Suprapubic skin (tissue), 3 donors: ENCODE measurements around the gene KIAA1328.

Experiments used
- EP300 ChIP-seq: sonication (generic); formaldehyde crosslinking; IDR thresholded peaks from one replicate; pipeline ENCODE4 v1.6.1; 2017; ENCODE audit warnings: antibody characterized with exemption
- POLR2A ChIP-seq, 2 donors: fragments of 450-650 bp; IDR thresholded peaks; one replicate each; pipeline ENCODE4 v1.6.1; 2017; ENCODE audit warnings: antibody characterized with exemption in 2 of 2, mild to moderate bottlenecking in 2 of 2, moderate library complexity in 2 of 2
- TF ChIP-seq, protein P1 (sequence below), 2 donors: fragments of 200-600 bp in 1 of 2; fragments of 450-650 bp in 1 of 2; sonication (generic) in 1 of 2; IDR thresholded peaks; one replicate each; pipeline ENCODE4 v1.5.1; 2016 to 2019; ENCODE audit warnings: antibody characterized with exemption in 2 of 2, mild to moderate bottlenecking in 1 of 2, moderate library complexity in 1 of 2

DNA sequence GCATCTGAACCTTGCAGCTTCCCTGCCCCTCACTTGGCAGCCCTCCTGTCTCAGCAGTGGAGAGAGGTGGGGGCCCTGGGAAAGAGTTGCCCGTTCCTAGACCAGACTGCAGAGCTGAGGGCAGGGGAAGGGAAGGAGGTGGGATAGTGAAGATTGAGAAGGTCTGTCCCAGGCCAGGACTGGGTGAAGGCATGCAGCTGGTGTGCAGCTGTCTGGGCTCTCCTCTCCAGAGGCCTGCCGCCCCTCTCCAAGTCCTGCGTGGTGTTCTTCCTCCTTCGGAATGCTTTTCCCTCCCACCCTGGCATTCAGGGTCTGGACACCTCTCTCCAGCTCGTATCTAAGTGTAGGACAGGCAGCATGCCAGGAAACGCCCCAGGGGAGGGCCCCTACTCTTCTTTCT is 413.2 kb downstream of the KIAA1328 start:
- TF ChIP-seq, protein P1, sequence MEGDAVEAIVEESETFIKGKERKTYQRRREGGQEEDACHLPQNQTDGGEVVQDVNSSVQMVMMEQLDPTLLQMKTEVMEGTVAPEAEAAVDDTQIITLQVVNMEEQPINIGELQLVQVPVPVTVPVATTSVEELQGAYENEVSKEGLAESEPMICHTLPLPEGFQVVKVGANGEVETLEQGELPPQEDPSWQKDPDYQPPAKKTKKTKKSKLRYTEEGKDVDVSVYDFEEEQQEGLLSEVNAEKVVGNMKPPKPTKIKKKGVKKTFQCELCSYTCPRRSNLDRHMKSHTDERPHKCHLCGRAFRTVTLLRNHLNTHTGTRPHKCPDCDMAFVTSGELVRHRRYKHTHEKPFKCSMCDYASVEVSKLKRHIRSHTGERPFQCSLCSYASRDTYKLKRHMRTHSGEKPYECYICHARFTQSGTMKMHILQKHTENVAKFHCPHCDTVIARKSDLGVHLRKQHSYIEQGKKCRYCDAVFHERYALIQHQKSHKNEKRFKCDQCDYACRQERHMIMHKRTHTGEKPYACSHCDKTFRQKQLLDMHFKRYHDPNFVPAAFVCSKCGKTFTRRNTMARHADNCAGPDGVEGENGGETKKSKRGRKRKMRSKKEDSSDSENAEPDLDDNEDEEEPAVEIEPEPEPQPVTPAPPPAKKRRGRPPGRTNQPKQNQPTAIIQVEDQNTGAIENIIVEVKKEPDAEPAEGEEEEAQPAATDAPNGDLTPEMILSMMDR (IDR thresholded peaks at IDR 0.05): no peak
- TF ChIP-seq EP300 (no peak), POLR2A (IDR thresholded peaks at IDR 0.05) (no peak)
